Measurements from ENCODE around the gene PSMC3. TPM values are rescaled to one million over a fixed set of nuclear protein-coding genes. Genes with fewer than 3 reads are reported as not detected.

PSMC3 gene
- 100 to 1,000 TPM; 137 to 140 TPM for total RNA-seq

- Mint-ChIP-seq H3K4me1 (ENCODE audit: low read depth) (peaks cover 23% of the 10 kb centered on the region), H3K9me3 (no peaks in the 10 kb centered on the region), H3K4me3 (peak within 1 kb of the TSS; percentile 88), H3K27ac (peak within 1 kb of the TSS; percentile 99), H3K36me3 (ENCODE audit: low read depth) (peaks cover 37% of the 10 kb centered on the region), H3K27me3 (no peaks in the 10 kb centered on the region)
- CTCF ChIA-PET = interaction anchor here (0.6 to 8.3 kb wide), 5 partner anchors 16 to 164 kb away, joined by 3 to 90 read pairs (median 4); partner anchors contain the start of gene SLC39A13
- ATAC-seq = peak; percentile 98
- no peak for TF ChIP-seq CTCF (IDR thresholded peaks at IDR 0.05)
- intact Hi-C loops (cut with micrococcal nuclease) = no loop called here
- peak; percentile 99 for DNase-seq
- POLR2A ChIA-PET = interaction anchor here (0.6 to 4.7 kb wide), 13 partner anchors 10 to 250 kb away, joined by 3 to 54 read pairs (median 4); partner anchors contain the start of genes ACP2, ARFGAP2, KBTBD4 and NDUFS3
Observed at GRCh38 chr11:47426062-47426956, at the start of gene PSMC3. Gene PSMC3, minus strand, starts transcription at chr11:47426439. Its CDS starts 160 bp downstream, at chr11:47426279.

- DNase-seq = no peak
- ATAC-seq = no peak
- ChIA-PET POLR2A (no interaction called here), CTCF (no interaction called here)
- Mint-ChIP-seq H3K27ac (peak overlapping the region; percentile 60), H3K4me3 (no peak overlapping the region), H3K4me1 (ENCODE audit: low read depth) (peaks cover 6% of the 10 kb centered on the region), H3K27me3 (no peaks in the 10 kb centered on the region), H3K36me3 (ENCODE audit: low read depth) (peaks cover 54% of the 10 kb centered on the region), H3K9me3 (no peaks in the 10 kb centered on the region)
- intact Hi-C loops (cut with micrococcal nuclease) = no loop called here
- no peak for TF ChIP-seq CTCF (IDR thresholded peaks at IDR 0.05)
Observed at GRCh38 chr11:47470671-47471070, 44.4 kb upstream of the PSMC3 start.

- intact Hi-C loops (cut with micrococcal nuclease) = no loop called here
- no peak overlapping the region for H3K4me3 Mint-ChIP-seq
- no peak for TF ChIP-seq CTCF (IDR thresholded peaks at IDR 0.05)
- DNase-seq (no peak), ATAC-seq (no peak)
- POLR2A ChIA-PET = interaction anchor here (1.1 kb wide), 1 partner anchor 9 kb away, joined by 3 read pairs; no protein-coding TSS in a partner anchor
- CTCF ChIA-PET = no interaction called here
- H3K36me3 Mint-ChIP-seq (ENCODE audit: low read depth) = peaks cover 54% of the 10 kb centered on the region
- H3K27me3 Mint-ChIP-seq = no peaks in the 10 kb centered on the region
- H3K4me1 Mint-ChIP-seq (ENCODE audit: low read depth) = peaks cover 6% of the 10 kb centered on the region
- H3K27ac Mint-ChIP-seq = peak overlapping the region; percentile 10
- no peaks in the 10 kb centered on the region for H3K9me3 Mint-ChIP-seq
Observed at GRCh38 chr11:47469361-47470179, 43.3 kb upstream of the PSMC3 start.

- H3K4me3 Mint-ChIP-seq = no peak overlapping the region
- H3K27me3 Mint-ChIP-seq = no peaks in the 10 kb centered on the region
- H3K27ac Mint-ChIP-seq = peak overlapping the region; percentile 63
- ATAC-seq (no peak), DNase-seq (no peak)
- POLR2A ChIA-PET = interaction anchor here (1.1 kb wide), 1 partner anchor 10 kb away, joined by 3 read pairs; no protein-coding TSS in a partner anchor
- intact Hi-C loops (cut with micrococcal nuclease) = no loop called here
- CTCF ChIA-PET = no interaction called here
- H3K36me3 Mint-ChIP-seq (ENCODE audit: low read depth) = peaks cover 49% of the 10 kb centered on the region
- peaks cover 6% of the 10 kb centered on the region for H3K4me1 Mint-ChIP-seq (ENCODE audit: low read depth)
- TF ChIP-seq CTCF (IDR thresholded peaks at IDR 0.05) = no peak
- H3K9me3 Mint-ChIP-seq = no peaks in the 10 kb centered on the region
Observed at GRCh38 chr11:47468598-47469214, 42.5 kb upstream of the PSMC3 start.
